ENCODE data around the gene EPS8.

EPS8 gene

DNA sequence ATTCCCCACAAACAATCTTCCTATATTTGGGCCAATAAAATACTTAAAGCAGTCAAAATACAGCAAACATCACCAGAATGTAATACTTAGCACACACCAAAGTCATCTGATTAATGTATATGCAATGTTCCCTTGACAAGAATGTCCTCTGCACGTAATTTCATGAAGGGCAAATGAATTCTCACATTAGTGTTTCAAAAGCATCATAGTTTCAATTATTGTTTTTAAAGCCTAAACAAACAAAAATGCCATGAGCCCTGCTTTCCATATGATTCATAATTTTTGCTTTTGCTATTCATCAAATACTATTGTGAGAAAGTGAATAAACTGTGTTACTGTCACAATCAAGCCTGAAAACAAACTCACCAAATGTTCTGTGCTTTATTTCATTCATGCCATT is 156.0 kb downstream of the EPS8 start:
- peaks cover 9% of the 10 kb centered on the region for H3K4me1 ChIP-seq (ENCODE audit: control insufficient read depth, insufficient read depth, low read depth, low read length)
- DNase-seq = no peak
- H2AK5ac ChIP-seq (ENCODE audit: low read length, severe bottlenecking) = no peak overlapping the region
- H2BK120ac ChIP-seq (ENCODE audit: low read depth, low read length) = no peak overlapping the region
- no peak overlapping the region for H2BK15ac ChIP-seq (ENCODE audit: low read depth, poor library complexity, severe bottlenecking)
- peak overlapping the region; percentile 53 for H3K9ac ChIP-seq (ENCODE audit: low read length)
- no peak overlapping the region for H2AFZ ChIP-seq (ENCODE audit: low read depth, low read length)
- no peak overlapping the region for H3K27ac ChIP-seq (ENCODE audit: low read length, poor library complexity, severe bottlenecking)
- H2BK12ac ChIP-seq (ENCODE audit: low read length in 2 of 2) = no peak overlapping the region
- H3K27me3 ChIP-seq (ENCODE audit: control insufficient read depth in 1 of 2, insufficient read depth in 1 of 2, low read length in 2 of 2) = no peaks in the 10 kb centered on the region
- no peak overlapping the region for H3K4me2 ChIP-seq (ENCODE audit: low read length, poor library complexity, severe bottlenecking)
- no peak overlapping the region for H3K18ac ChIP-seq (ENCODE audit: low read depth in 1 of 2, low read length in 2 of 2)
- H3K4me3 ChIP-seq (ENCODE audit: insufficient read depth in 1 of 2, low read depth in 1 of 2, low read length in 2 of 2) = no peak overlapping the region
- 90% methylated on average over 1 of the region's 1 CpG for WGBS
- H4K91ac ChIP-seq (ENCODE audit: low read length) = no peak overlapping the region
- H3K9me3 ChIP-seq (ENCODE audit: control insufficient read depth, low read length) = no peaks in the 10 kb centered on the region
- peaks cover 3 to 20% of the 10 kb centered on the region in 2 experiments for H3K36me3 ChIP-seq (ENCODE audit: control insufficient read depth in 1 of 2, insufficient read depth in 2 of 2, low read depth in 1 of 2, low read length in 2 of 2)
- peaks cover 6% of the 10 kb centered on the region for H3K79me1 ChIP-seq (replicated peaks; ENCODE audit: low read length, poor library complexity, severe bottlenecking)
- no peak overlapping the region for H3K23ac ChIP-seq (ENCODE audit: low read length in 2 of 2)
- no peak overlapping the region for H4K8ac ChIP-seq (ENCODE audit: low read length)
- no peak overlapping the region for H3K4ac ChIP-seq (ENCODE audit: low read depth in 1 of 2, low read length in 2 of 2)
- no peak overlapping the region for H3K14ac ChIP-seq (ENCODE audit: low read length in 2 of 2)
- no peak overlapping the region for H2BK5ac ChIP-seq (ENCODE audit: low read depth, low read length, poor library complexity, severe bottlenecking)

DNA sequence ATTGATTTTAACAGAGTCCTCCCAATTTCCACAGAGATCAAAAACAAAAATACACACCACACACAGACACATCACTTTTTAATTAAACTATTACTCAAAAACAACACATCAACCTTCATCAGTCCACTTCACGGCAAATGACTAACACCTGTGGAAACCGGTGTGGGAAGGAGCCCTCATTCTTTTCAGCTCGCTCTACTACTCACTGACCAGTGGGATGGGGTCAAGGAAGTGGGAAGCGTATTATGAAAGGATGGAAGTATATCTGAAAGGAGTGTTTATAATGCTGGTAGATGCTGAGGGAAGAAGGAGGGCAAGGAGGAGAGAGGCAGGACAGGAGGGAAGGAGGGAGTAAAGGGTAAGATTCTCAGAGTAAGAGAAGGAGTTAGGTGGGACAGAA is 156.5 kb downstream of the EPS8 start:
- peaks cover 3 to 20% of the 10 kb centered on the region in 2 experiments for H3K36me3 ChIP-seq (ENCODE audit: control insufficient read depth in 1 of 2, insufficient read depth in 2 of 2, low read depth in 1 of 2, low read length in 2 of 2)
- no peak overlapping the region for H2BK15ac ChIP-seq (ENCODE audit: low read depth, poor library complexity, severe bottlenecking)
- H3K4me1 ChIP-seq (ENCODE audit: control insufficient read depth, insufficient read depth, low read depth, low read length) = peaks cover 9% of the 10 kb centered on the region
- H2AK5ac ChIP-seq (ENCODE audit: low read length, severe bottlenecking) = peak overlapping the region; percentile 69
- H3K23ac ChIP-seq (ENCODE audit: low read length in 2 of 2) = no peak overlapping the region
- peak overlapping the region; percentile 31 for H2BK5ac ChIP-seq (ENCODE audit: low read depth, low read length, poor library complexity, severe bottlenecking)
- peaks cover 6% of the 10 kb centered on the region for H3K79me1 ChIP-seq (replicated peaks; ENCODE audit: low read length, poor library complexity, severe bottlenecking)
- H2BK12ac ChIP-seq (ENCODE audit: low read length in 2 of 2) = peak overlapping the region; percentile 66 to 93
- WGBS = 88% methylated on average over 4 of the region's 4 CpGs
- H3K4me3 ChIP-seq (ENCODE audit: insufficient read depth in 1 of 2, low read depth in 1 of 2, low read length in 2 of 2) = no peak overlapping the region
- H3K18ac ChIP-seq (ENCODE audit: low read depth in 1 of 2, low read length in 2 of 2) = peak overlapping the region; percentile 43 to 88
- H2AFZ ChIP-seq (ENCODE audit: low read depth, low read length) = no peak overlapping the region
- H4K8ac ChIP-seq (ENCODE audit: low read length) = peak overlapping the region; percentile 64
- H4K91ac ChIP-seq (ENCODE audit: low read length) = peak overlapping the region; percentile 86
- H3K9ac ChIP-seq (ENCODE audit: low read length) = peak overlapping the region; percentile 53
- H2BK120ac ChIP-seq (ENCODE audit: low read depth, low read length) = no peak overlapping the region
- peak overlapping the region; percentile 41 for H3K27ac ChIP-seq (ENCODE audit: low read length, poor library complexity, severe bottlenecking)
- no peaks in the 10 kb centered on the region for H3K9me3 ChIP-seq (ENCODE audit: control insufficient read depth, low read length)
- H3K14ac ChIP-seq (ENCODE audit: low read length in 2 of 2) = no peak overlapping the region
- peak overlapping the region in 1 of 2 experiments; percentile 67 for H3K4ac ChIP-seq (ENCODE audit: low read depth in 1 of 2, low read length in 2 of 2)
- no peaks in the 10 kb centered on the region for H3K27me3 ChIP-seq (ENCODE audit: control insufficient read depth in 1 of 2, insufficient read depth in 1 of 2, low read length in 2 of 2)
- DNase-seq = no peak
- H3K4me2 ChIP-seq (ENCODE audit: low read length, poor library complexity, severe bottlenecking) = no peak overlapping the region

DNA sequence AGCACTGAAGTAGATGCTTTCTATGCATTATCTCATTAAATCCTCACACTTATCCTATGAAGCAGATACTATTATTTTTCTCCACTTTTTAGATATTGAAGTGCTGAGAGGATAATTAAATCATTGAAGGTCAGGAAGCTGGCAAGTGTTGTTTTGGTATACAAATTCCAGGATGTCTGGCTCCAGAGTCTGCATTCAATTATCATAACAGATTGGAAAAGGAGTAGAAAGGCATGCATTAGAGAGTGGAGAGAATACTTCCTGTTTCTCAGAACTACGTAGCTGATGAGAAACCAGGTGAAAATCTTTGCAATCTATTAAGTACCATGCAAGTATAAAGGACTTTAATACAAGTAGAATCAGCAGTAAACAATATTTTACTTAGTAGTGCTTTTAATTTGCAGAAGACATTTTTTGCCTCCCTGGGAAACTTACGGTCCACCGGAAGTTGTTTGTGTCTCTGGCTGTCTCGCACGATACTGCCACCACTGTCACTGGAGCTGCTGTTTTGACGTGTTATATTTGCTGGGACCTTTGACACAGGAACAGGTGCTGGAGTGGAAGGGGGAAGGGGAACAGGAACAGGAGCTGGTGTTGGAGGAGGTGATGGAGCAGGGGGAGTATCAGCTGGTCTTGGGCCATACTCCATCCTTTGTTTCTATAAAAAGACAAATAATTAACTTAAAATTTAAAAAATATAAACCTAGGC is 158.0 kb downstream of the EPS8 start:
- no peak overlapping the region for H2BK5ac ChIP-seq (ENCODE audit: low read depth, low read length, poor library complexity, severe bottlenecking)
- no peak overlapping the region for H3K9ac ChIP-seq (ENCODE audit: low read length)
- 43% methylated on average over 5 of the region's 6 CpGs for WGBS
- H3K14ac ChIP-seq (ENCODE audit: low read length in 2 of 2) = no peak overlapping the region
- no peaks in the 10 kb centered on the region for H3K9me3 ChIP-seq (ENCODE audit: control insufficient read depth, low read length)
- H2BK15ac ChIP-seq (ENCODE audit: low read depth, poor library complexity, severe bottlenecking) = peak overlapping the region; percentile 86
- peaks cover 4% of the 10 kb centered on the region for H3K4me1 ChIP-seq (ENCODE audit: control insufficient read depth, insufficient read depth, low read depth, low read length)
- no peak overlapping the region for H3K4me2 ChIP-seq (ENCODE audit: low read length, poor library complexity, severe bottlenecking)
- H3K4me3 ChIP-seq (ENCODE audit: insufficient read depth in 1 of 2, low read depth in 1 of 2, low read length in 2 of 2) = no peak overlapping the region
- peak overlapping the region; percentile 65 for H2AK5ac ChIP-seq (ENCODE audit: low read length, severe bottlenecking)
- peak overlapping the region; percentile 54 for H3K27ac ChIP-seq (ENCODE audit: low read length, poor library complexity, severe bottlenecking)
- H3K36me3 ChIP-seq (ENCODE audit: control insufficient read depth in 1 of 2, insufficient read depth in 2 of 2, low read depth in 1 of 2, low read length in 2 of 2) = peaks cover 3 to 20% of the 10 kb centered on the region in 2 experiments
- H3K23ac ChIP-seq (ENCODE audit: low read length in 2 of 2) = no peak overlapping the region
- H3K79me1 ChIP-seq (replicated peaks; ENCODE audit: low read length, poor library complexity, severe bottlenecking) = peaks cover 9% of the 10 kb centered on the region
- no peak for DNase-seq
- H2BK12ac ChIP-seq (ENCODE audit: low read length in 2 of 2) = peak overlapping the region; percentile 27 to 44
- peak overlapping the region; percentile 79 to 92 for H3K18ac ChIP-seq (ENCODE audit: low read depth in 1 of 2, low read length in 2 of 2)
- H2AFZ ChIP-seq (ENCODE audit: low read depth, low read length) = no peak overlapping the region
- peak overlapping the region; percentile 87 for H4K91ac ChIP-seq (ENCODE audit: low read length)
- H3K27me3 ChIP-seq (ENCODE audit: control insufficient read depth in 1 of 2, insufficient read depth in 1 of 2, low read length in 2 of 2) = no peaks in the 10 kb centered on the region
- peak overlapping the region; percentile 89 for H4K8ac ChIP-seq (ENCODE audit: low read length)
- H3K4ac ChIP-seq (ENCODE audit: low read depth in 1 of 2, low read length in 2 of 2) = peak overlapping the region in 1 of 2 experiments; percentile 56
- H2BK120ac ChIP-seq (ENCODE audit: low read depth, low read length) = peak overlapping the region; percentile 54

DNA sequence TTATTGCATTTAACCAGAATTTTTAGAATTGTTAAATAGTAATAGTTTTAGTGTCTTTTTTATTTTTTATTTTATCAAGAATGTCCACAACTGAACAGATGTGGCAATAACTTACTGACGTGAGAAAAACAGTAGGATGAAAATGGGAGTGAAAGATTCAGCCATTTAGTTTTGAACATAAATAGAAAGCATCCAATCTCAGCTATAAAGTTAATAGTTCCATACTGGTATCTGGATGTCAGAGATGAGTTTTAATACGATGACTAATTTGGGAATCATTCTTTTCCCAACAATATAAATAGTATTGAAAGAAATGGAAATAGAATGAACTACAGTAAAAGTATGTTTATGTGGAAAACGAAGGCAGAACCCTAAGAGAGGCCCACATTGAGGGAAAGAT is 159.4 kb downstream of the EPS8 start:
- H3K79me1 ChIP-seq (replicated peaks; ENCODE audit: low read length, poor library complexity, severe bottlenecking) = peaks cover 15% of the 10 kb centered on the region
- no peaks in the 10 kb centered on the region for H3K27me3 ChIP-seq (ENCODE audit: control insufficient read depth in 1 of 2, insufficient read depth in 1 of 2, low read length in 2 of 2)
- no peak overlapping the region for H2BK12ac ChIP-seq (ENCODE audit: low read length in 2 of 2)
- H3K4me1 ChIP-seq (ENCODE audit: control insufficient read depth, insufficient read depth, low read depth, low read length) = peaks cover 4% of the 10 kb centered on the region
- no peaks in the 10 kb centered on the region for H3K9me3 ChIP-seq (ENCODE audit: control insufficient read depth, low read length)
- H3K23ac ChIP-seq (ENCODE audit: low read length in 2 of 2) = no peak overlapping the region
- H3K18ac ChIP-seq (ENCODE audit: low read depth in 1 of 2, low read length in 2 of 2) = no peak overlapping the region
- no peak overlapping the region for H2BK5ac ChIP-seq (ENCODE audit: low read depth, low read length, poor library complexity, severe bottlenecking)
- H3K4me3 ChIP-seq (ENCODE audit: insufficient read depth in 1 of 2, low read depth in 1 of 2, low read length in 2 of 2) = no peak overlapping the region
- no CpG with 5 or more reads among the region's 3 CpGs for WGBS
- H2BK15ac ChIP-seq (ENCODE audit: low read depth, poor library complexity, severe bottlenecking) = no peak overlapping the region
- no peak overlapping the region for H4K91ac ChIP-seq (ENCODE audit: low read length)
- no peak overlapping the region for H3K14ac ChIP-seq (ENCODE audit: low read length in 2 of 2)
- peaks cover 3 to 23% of the 10 kb centered on the region in 2 experiments for H3K36me3 ChIP-seq (ENCODE audit: control insufficient read depth in 1 of 2, insufficient read depth in 2 of 2, low read depth in 1 of 2, low read length in 2 of 2)
- H3K4me2 ChIP-seq (ENCODE audit: low read length, poor library complexity, severe bottlenecking) = no peak overlapping the region
- no peak overlapping the region for H2AK5ac ChIP-seq (ENCODE audit: low read length, severe bottlenecking)
- H2AFZ ChIP-seq (ENCODE audit: low read depth, low read length) = no peak overlapping the region
- peak overlapping the region; percentile 88 for H3K27ac ChIP-seq (ENCODE audit: low read length, poor library complexity, severe bottlenecking)
- no peak overlapping the region for H2BK120ac ChIP-seq (ENCODE audit: low read depth, low read length)
- no peak overlapping the region for H4K8ac ChIP-seq (ENCODE audit: low read length)
- DNase-seq = peak; percentile 62
- no peak overlapping the region for H3K4ac ChIP-seq (ENCODE audit: low read depth in 1 of 2, low read length in 2 of 2)
- H3K9ac ChIP-seq (ENCODE audit: low read length) = peak overlapping the region; percentile 85

Data from mesenchymal stem cell (in vitro differentiated cells and primary cell).